IMR-90 (cell line): ENCODE data around the gene GPR153.

Experiments used
- BHLHE40 ChIP-seq: fragments of 150-350 bp; IDR thresholded peaks from 2 replicates; pipeline ENCODE4 v1.6.1; 2016; ENCODE audit warnings: mild to moderate bottlenecking, low read depth, low read length
- CEBPB ChIP-seq: IDR thresholded peaks from 2 replicates; pipeline ENCODE4 v1.6.1; 2012; ENCODE audit warnings: low read depth, low read length, improper control_type of control experiment
- CHD1 ChIP-seq: IDR thresholded peaks from 2 replicates; pipeline ENCODE4 v1.6.1; 2012; ENCODE audit warnings: low read depth, low read length, improper control_type of control experiment
- CTCF ChIP-seq: conservative IDR thresholded peaks from 2 replicates; pipeline ENCODE4 v1.5.1; 2012; ENCODE audit warnings: mild to moderate bottlenecking, low read depth, low read length, improper control_type of control experiment
- ELK1 ChIP-seq: fragments of 150-350 bp; IDR thresholded peaks from 2 replicates; pipeline ENCODE4 v1.6.1; 2016; ENCODE audit warnings: low read depth, mild to moderate bottlenecking, low read length, moderate library complexity, borderline replicate concordance
- FOS ChIP-seq: fragments of 150-350 bp; IDR thresholded peaks from 2 replicates; pipeline ENCODE4 v1.6.1; 2016; ENCODE audit warnings: low read depth, low read length
- MAZ ChIP-seq: IDR thresholded peaks from 2 replicates; pipeline ENCODE4 v1.6.1; 2012; ENCODE audit warnings: low read depth, mild to moderate bottlenecking, low read length, improper control_type of control experiment, moderate library complexity, borderline replicate concordance
- MXI1 ChIP-seq: IDR thresholded peaks from 2 replicates; pipeline ENCODE4 v1.6.1; 2012; ENCODE audit warnings: low read depth, mild to moderate bottlenecking, low read length, moderate library complexity, borderline replicate concordance
- POLR2A ChIP-seq: IDR thresholded peaks from 2 replicates; pipeline ENCODE4 v1.6.1; 2012; ENCODE audit warnings: mild to moderate bottlenecking, low read depth, low read length
- RAD21 ChIP-seq: IDR thresholded peaks from 2 replicates; pipeline ENCODE4 v1.6.1; 2012; ENCODE audit warnings: low read length, improper control_type of control experiment
- RCOR1 ChIP-seq: IDR thresholded peaks from 2 replicates; pipeline ENCODE4 v1.6.1; 2012; ENCODE audit warnings: mild to moderate bottlenecking, low read length, improper control_type of control experiment; ENCODE audit not compliant: insufficient replicate concordance
- RFX5 ChIP-seq: IDR thresholded peaks from 2 replicates; pipeline ENCODE4 v1.8.0; 2012; ENCODE audit warnings: low read depth, mild to moderate bottlenecking, low read length, moderate library complexity
- USF2 ChIP-seq: fragments of 150-350 bp; IDR thresholded peaks from 2 replicates; pipeline ENCODE4 v1.6.1; 2017; ENCODE audit warnings: mild to moderate bottlenecking, antibody characterized with exemption, low read length, low read depth

- TF ChIP-seq CTCF (no peak), POLR2A (no peak), RCOR1 (no peak), RFX5 (no peak), MAZ (no peak), FOS (no peak), ELK1 (no peak), CEBPB (no peak), USF2 (no peak), MXI1 (no peak), CHD1 (no peak), BHLHE40 (no peak), RAD21 (no peak)
These were observed 11.8 kb downstream of the GPR153 start for GRCh38 chr1:6248932-6249738.
